ENCODE data around the gene ZNF827.

Gene ZNF827

DNA sequence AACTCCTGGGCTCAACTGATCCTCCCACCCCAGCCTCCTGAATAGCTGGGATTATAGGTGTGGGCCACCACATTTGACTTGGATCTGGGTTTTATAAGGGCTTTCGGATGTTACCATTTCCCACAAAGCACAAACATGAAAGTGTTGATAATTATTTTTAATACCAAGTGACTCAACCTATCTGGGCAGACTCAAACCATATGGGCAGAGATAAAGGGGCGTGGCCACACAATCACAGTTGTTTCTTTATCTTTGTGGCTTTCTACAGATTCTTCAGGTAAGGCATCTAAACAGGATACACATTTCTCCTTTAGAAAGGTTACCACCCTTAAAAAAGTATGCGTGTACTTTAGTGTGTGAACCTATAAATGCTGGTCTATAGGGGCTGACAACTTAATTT lies 122.5 kb downstream of the ZNF827 start:
- DNase-seq (ENCODE audit: low spot score) = no peak
- in situ Hi-C loops (cut with MboI; ENCODE audit: low pct_unique_long_range_greater_than_20kb, low sequenced_read_pairs, unreplicated experiment) = no loop called here

DNA sequence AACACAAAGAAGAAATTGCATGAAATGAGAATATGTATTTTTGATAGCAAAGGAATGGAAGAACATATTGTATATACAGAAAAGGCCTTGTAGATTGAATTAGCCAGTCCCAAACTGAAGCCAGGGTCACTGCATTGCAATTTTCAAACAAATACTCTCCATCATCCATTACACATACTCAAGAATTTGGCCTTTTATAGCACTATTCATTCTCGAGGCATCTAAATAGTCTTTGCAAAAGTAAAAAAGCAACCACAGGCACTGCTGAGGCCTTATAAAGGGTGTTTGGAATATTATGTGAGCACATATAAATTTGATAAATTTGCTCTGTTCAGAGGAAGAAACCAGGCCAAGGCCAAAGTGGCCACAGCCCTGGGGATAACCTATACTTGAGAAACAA lies 123.0 kb downstream of the ZNF827 start:
- in situ Hi-C loops (cut with MboI; ENCODE audit: low pct_unique_long_range_greater_than_20kb, low sequenced_read_pairs, unreplicated experiment) = no loop called here
- no peak for TF ChIP-seq CTCF (IDR thresholded peaks at IDR 0.05; ENCODE audit: extremely low read depth, insufficient read depth, missing control alignments)
- no peak for DNase-seq (ENCODE audit: low spot score)

More for the DNA sequence above, 122.5 kb downstream of the ZNF827 start:
- no peak for TF ChIP-seq CTCF (IDR thresholded peaks at IDR 0.05; ENCODE audit: extremely low read depth, insufficient read depth, missing control alignments)

- in situ Hi-C loops (cut with MboI; ENCODE audit: low pct_unique_long_range_greater_than_20kb, low sequenced_read_pairs, unreplicated experiment) = no loop called here
- no peak for DNase-seq (ENCODE audit: low spot score)
- TF ChIP-seq CTCF (IDR thresholded peaks at IDR 0.05; ENCODE audit: extremely low read depth, insufficient read depth, missing control alignments) = no peak
These were observed 123.5 kb downstream of the ZNF827 start for GRCh38 chr4:145815027-145815612.

DNA sequence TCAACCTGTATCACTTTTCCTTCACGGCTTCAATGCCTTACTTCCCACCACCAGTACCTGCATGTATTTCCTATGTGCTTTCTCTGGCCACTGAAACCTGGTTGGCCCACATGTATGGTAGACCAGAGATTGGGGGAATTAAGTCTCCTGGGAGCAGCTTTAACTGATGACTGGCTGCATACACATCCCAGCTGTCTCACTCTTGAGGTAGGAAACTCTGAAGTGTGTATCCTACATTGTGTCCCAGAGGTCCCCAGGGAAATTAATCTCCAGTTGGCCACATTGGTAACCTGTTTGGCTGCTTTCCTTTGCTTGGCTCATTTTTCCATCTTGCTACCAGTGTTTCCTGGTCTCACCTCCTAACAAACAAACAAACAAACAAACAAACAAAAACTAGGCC lies 124.4 kb downstream of the ZNF827 start:
- no peak for TF ChIP-seq CTCF (IDR thresholded peaks at IDR 0.05; ENCODE audit: extremely low read depth, insufficient read depth, missing control alignments)
- no peak for DNase-seq (ENCODE audit: low spot score)
- in situ Hi-C loops (cut with MboI; ENCODE audit: low pct_unique_long_range_greater_than_20kb, low sequenced_read_pairs, unreplicated experiment) = no loop called here

- no peak for TF ChIP-seq CTCF (IDR thresholded peaks at IDR 0.05; ENCODE audit: extremely low read depth, insufficient read depth, missing control alignments)
- no peak for DNase-seq (ENCODE audit: low spot score)
- in situ Hi-C loops (cut with MboI; ENCODE audit: low pct_unique_long_range_greater_than_20kb, low sequenced_read_pairs, unreplicated experiment) = no loop called here
These were observed 125.7 kb downstream of the ZNF827 start for GRCh38 chr4:145812919-145813318.

- TF ChIP-seq CTCF (IDR thresholded peaks at IDR 0.05; ENCODE audit: extremely low read depth, insufficient read depth, missing control alignments) = no peak
- in situ Hi-C loops (cut with MboI; ENCODE audit: low pct_unique_long_range_greater_than_20kb, low sequenced_read_pairs, unreplicated experiment) = no loop called here
- DNase-seq (ENCODE audit: low spot score) = peak; percentile 12
These were observed 129.6 kb downstream of the ZNF827 start for GRCh38 chr4:145808848-145809512.
